ENCODE data around the gene PRPH.
A peak's percentile ranks its signal among the peaks of the same experiment; 100 is the strongest.
"Not testable (repeated sequence)": the region's sequence is repeated elsewhere in the genome, so short reads cannot be mapped to it uniquely, and the experiment has no call there.

Gene PRPH

DNA sequence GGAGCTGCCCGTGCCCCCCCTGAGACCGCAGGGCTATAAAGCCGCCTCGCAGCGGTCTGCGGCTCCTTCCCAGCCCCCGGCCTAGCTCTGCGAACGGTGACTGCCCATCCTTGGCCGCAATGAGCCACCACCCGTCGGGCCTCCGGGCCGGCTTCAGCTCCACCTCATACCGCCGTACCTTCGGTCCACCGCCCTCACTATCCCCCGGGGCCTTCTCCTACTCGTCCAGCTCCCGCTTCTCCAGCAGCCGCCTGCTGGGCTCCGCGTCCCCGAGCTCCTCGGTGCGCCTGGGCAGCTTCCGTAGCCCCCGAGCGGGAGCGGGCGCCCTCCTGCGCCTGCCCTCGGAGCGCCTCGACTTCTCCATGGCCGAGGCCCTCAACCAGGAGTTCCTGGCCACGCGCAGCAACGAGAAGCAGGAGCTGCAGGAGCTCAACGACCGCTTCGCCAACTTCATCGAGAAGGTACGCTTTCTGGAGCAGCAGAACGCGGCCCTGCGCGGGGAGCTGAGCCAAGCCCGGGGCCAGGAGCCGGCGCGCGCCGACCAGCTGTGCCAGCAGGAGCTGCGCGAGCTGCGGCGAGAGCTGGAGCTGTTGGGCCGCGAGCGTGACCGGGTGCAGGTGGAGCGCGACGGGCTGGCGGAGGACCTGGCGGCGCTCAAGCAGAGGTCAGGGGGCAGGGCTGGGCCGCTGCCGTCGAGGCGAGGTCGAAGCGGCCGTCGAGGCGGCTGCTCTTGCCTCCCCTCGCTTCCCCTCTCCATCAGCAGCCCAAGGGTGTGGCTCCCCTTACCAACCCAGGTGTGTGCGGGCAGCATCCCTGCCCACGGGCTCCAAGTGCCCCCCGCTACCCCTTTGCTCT is at the start of gene PRPH:
Gene PRPH, plus strand, starts transcription at position 66 of the 855 bp plus-strand sequence. Its CDS starts 54 bp downstream, at position 120.
- Histone ChIP-seq H3K27me3 (ENCODE audit: low read depth, low read length) (peaks cover 36% of the 10 kb centered on the region), H3K4me3 (ENCODE audit: low read depth in 1 of 2, low read length in 2 of 2) (peak within 1 kb of the TSS in 1 of 2 donors; percentile 38), H3K27ac (ENCODE audit: low read length) (no peak within 1 kb of the TSS), H3K4me1 (ENCODE audit: control insufficient read depth in 1 of 2, insufficient read depth in 2 of 2, low read length in 2 of 2) (peaks cover 0 to 26% of the 10 kb centered on the region in 2 donors), H3K36me3 (ENCODE audit: control insufficient read depth in 1 of 2, insufficient read depth in 2 of 2, low read length in 2 of 2) (no peaks in the 10 kb centered on the region), H3K9me3 (ENCODE audit: control insufficient read depth in 1 of 2, low read length in 2 of 2) (no peaks in the 10 kb centered on the region)

DNA sequence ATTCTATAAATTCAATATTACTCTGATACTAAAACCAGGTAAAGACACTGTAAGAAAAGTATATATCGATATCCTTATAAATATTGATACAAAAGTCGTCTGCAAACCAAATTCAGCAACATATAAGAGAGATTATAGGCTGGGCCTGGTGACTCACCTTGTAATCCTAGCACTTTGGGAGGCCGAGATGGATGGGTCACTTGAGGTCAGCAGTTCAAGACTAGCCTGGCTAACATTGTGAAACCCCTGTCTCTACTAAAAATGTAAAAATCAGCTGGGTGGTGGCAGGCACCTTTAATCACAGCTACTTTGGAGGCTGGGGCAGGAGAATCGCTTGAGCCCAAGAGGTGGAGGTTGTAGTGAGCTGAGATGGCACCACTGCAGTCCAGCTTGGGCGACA is 43.6 kb upstream of the PRPH start:
- H3K4me3 ChIP-seq (ENCODE audit: low read depth in 1 of 2, low read length in 2 of 2): no peak overlapping the region
- no peaks in the 10 kb centered on the region for H3K9me3 ChIP-seq (ENCODE audit: control insufficient read depth in 1 of 2, low read length in 2 of 2)
- H3K27ac ChIP-seq (ENCODE audit: low read length): no peak overlapping the region
- no peaks in the 10 kb centered on the region for H3K36me3 ChIP-seq (ENCODE audit: control insufficient read depth in 1 of 2, insufficient read depth in 2 of 2, low read length in 2 of 2)
- H3K27me3 ChIP-seq (ENCODE audit: low read depth, low read length): no peaks in the 10 kb centered on the region
- H3K4me1 ChIP-seq (ENCODE audit: control insufficient read depth in 1 of 2, insufficient read depth in 2 of 2, low read length in 2 of 2): no peaks in the 10 kb centered on the region

DNA sequence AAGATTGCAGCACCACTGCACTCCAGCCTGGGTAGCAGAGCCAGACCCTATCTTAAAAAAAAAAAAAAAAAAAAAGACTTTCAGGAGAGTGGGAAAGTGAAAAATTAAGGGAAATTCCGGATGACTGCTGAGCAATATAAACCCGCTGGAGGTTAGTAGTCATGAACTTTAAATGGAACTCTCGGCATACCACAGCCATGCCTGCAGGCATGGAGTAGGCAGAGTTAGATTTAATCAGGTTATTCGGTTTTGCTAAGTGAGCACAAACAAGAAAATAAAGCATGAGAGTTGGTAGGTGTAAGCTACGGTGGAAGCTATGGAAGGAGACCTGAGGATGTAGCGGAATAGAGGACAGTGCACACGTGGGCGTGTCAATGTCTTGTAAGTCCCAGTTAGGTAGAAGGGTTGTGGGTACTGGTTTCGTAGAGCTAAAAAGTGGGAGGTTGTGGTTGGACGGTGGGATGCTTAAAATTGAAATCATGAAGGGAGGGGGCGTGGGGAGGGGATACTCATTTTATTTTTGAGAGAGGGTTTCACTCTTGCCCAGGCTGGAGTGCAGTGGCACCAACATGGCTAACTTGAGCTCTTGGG is 41.8 kb upstream of the PRPH start:
- Histone ChIP-seq H3K27ac (ENCODE audit: low read length) (no peak overlapping the region), H3K27me3 (ENCODE audit: low read depth, low read length) (no peaks in the 10 kb centered on the region), H3K36me3 (ENCODE audit: control insufficient read depth in 1 of 2, insufficient read depth in 2 of 2, low read length in 2 of 2) (no peaks in the 10 kb centered on the region), H3K9me3 (ENCODE audit: control insufficient read depth in 1 of 2, low read length in 2 of 2) (no peaks in the 10 kb centered on the region), H3K4me1 (ENCODE audit: control insufficient read depth in 1 of 2, insufficient read depth in 2 of 2, low read length in 2 of 2) (no peaks in the 10 kb centered on the region), H3K4me3 (ENCODE audit: low read depth in 1 of 2, low read length in 2 of 2) (no peak overlapping the region)

DNA sequence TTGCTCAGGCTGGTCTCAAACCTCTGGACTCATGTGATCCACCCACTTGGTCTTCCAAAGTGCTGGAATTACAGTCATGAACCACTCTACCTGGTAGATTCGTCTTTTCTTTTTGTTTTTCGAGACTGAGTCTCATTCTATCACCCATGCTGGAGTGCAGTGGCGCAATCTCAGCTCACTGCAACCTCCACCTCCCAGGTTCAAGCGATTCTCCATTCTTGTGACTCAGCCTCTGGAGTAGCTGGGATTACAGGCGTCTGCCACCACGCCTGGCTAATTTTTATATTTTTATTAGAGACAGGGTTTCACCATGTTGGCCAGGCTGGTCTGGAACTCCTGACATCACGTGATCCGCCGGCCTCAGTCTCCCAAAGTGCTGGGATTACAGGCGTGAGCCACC is 39.5 kb upstream of the PRPH start:
- H3K27ac ChIP-seq (ENCODE audit: low read length); H3K4me1 ChIP-seq (ENCODE audit: control insufficient read depth in 1 of 2, insufficient read depth in 2 of 2, low read length in 2 of 2); H3K4me3 ChIP-seq (ENCODE audit: low read depth in 1 of 2, low read length in 2 of 2); H3K27me3 ChIP-seq (ENCODE audit: low read depth, low read length); H3K9me3 ChIP-seq (ENCODE audit: control insufficient read depth in 1 of 2, low read length in 2 of 2); H3K36me3 ChIP-seq (ENCODE audit: control insufficient read depth in 1 of 2, insufficient read depth in 2 of 2, low read length in 2 of 2): not testable (repeated sequence)

DNA sequence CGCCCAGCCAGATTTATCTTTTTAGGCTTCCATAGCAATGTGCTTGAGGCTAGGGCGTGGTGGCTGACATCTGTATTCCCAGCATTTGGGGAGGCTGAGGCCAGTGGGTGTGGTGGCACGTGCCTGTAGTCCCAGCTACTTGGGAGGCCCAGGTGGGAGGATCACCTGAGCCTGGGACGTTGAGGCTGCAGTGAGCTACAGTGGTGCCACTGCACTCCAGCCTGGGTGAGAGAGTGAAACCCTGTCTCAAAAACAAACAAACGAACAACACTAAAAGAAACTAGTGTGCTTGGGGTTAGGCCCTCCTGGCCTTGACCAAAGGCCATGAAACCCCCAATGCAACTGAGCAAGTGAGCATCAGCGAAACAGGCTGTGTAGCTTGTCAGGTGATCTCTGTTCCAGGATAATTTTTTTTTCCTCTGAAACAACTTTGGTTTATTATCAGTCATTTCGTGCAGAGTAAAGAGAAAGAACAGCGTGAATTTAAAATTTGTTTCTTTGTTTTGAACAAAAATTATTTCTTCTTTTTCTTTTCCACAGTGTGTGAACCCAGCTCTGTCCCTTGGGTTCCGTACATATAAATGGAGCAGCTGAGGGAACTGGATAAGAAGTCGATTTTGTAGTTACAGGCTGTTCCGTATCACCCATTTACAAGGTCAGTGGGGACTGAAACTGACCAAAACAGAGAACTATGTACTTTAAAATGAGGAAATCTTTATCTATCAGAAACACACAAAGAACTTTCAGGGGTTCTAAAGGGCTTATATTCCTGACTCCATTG is 38.9 kb upstream of the PRPH start:
- Histone ChIP-seq H3K4me3 (ENCODE audit: low read depth in 1 of 2, low read length in 2 of 2) (no peak overlapping the region), H3K9me3 (ENCODE audit: control insufficient read depth in 1 of 2, low read length in 2 of 2) (no peaks in the 10 kb centered on the region), H3K27ac (ENCODE audit: low read length) (no peak overlapping the region), H3K4me1 (ENCODE audit: control insufficient read depth in 1 of 2, insufficient read depth in 2 of 2, low read length in 2 of 2) (peaks cover 0 to 3% of the 10 kb centered on the region in 2 donors), H3K27me3 (ENCODE audit: low read depth, low read length) (no peaks in the 10 kb centered on the region), H3K36me3 (ENCODE audit: control insufficient read depth in 1 of 2, insufficient read depth in 2 of 2, low read length in 2 of 2) (no peaks in the 10 kb centered on the region)

DNA sequence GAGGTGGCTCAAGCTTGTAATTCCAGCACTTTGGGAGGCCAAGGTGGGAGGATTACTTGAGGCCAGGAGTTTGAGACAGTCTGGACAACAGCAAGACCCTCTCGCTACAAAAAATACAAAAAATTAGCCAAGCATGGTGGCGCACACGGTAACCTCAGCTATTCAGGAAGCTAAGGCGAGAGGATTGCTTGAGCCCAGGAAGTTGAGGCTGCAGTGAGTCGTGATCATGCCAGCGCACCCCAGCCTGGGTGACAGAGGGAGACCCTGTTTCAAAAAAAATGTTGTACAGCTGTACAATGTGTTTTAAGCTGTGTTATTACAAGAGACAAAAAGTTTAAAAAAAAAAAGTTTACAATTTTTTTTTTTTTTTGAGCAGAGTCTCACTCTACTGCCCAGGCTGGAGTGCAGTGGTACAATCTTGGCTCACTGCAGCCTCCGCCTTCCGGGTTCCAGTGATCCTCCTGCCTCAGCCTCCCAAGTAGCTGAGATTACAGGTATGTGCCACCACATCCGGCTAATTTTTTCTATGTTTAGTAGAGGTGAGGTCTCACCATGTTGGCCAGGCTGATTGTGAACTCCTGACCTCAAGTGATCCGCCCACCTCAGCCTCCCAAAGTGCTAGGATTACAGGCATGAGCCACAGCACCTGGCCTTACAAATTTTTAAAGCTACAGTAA is 37.3 kb upstream of the PRPH start:
- not testable (repeated sequence) for H3K4me3 ChIP-seq (ENCODE audit: low read depth in 1 of 2, low read length in 2 of 2); H3K9me3 ChIP-seq (ENCODE audit: control insufficient read depth in 1 of 2, low read length in 2 of 2); H3K36me3 ChIP-seq (ENCODE audit: control insufficient read depth in 1 of 2, insufficient read depth in 2 of 2, low read length in 2 of 2); H3K27me3 ChIP-seq (ENCODE audit: low read depth, low read length); H3K4me1 ChIP-seq (ENCODE audit: control insufficient read depth in 1 of 2, insufficient read depth in 2 of 2, low read length in 2 of 2); H3K27ac ChIP-seq (ENCODE audit: low read length)

DNA sequence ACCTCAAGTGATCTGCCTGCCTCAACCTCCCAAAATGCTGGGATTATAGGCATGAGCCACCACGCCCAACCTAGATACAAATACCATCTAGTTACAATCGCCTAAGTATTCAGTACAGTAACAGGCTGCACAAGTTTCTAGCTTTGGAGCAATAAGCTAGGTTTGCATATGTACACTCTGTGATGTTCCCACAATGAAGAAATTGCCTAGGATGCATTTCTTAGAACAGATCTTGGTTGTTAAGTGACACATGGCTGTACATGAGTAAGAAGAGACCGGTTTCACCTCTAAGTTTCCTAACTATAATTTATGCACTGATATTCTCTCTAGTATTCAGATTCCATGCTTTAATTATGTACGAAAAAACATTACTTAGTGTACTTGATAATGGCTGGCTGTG is 35.5 kb upstream of the PRPH start:
- H3K9me3 ChIP-seq (ENCODE audit: control insufficient read depth in 1 of 2, low read length in 2 of 2): no peaks in the 10 kb centered on the region
- no peak overlapping the region for H3K27ac ChIP-seq (ENCODE audit: low read length)
- H3K4me3 ChIP-seq (ENCODE audit: low read depth in 1 of 2, low read length in 2 of 2): no peak overlapping the region
- H3K36me3 ChIP-seq (ENCODE audit: control insufficient read depth in 1 of 2, insufficient read depth in 2 of 2, low read length in 2 of 2): no peaks in the 10 kb centered on the region
- no peaks in the 10 kb centered on the region for H3K27me3 ChIP-seq (ENCODE audit: low read depth, low read length)
- peaks cover 0 to 3% of the 10 kb centered on the region in 2 donors for H3K4me1 ChIP-seq (ENCODE audit: control insufficient read depth in 1 of 2, insufficient read depth in 2 of 2, low read length in 2 of 2)

DNA sequence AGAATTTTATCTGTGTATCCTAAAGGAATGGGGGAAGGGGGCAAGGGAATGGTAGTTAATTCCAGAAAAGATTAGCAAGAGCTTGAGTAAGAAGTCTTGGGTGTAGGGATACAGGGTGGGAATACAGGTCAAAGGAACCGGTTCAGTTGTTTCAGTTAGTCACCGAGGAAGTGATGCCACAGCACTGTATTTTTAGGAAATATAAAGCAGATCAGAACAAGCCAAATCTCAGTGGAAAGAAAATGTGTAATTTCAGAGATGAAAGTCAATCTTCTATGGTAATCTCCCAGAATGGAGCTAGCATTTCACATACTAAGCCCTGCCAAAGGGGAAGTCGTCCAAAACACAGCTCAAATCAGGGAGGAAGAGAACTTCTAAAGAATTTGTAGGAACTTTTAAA is 34.8 kb upstream of the PRPH start:
- H3K27ac ChIP-seq (ENCODE audit: low read length): no peak overlapping the region

DNA sequence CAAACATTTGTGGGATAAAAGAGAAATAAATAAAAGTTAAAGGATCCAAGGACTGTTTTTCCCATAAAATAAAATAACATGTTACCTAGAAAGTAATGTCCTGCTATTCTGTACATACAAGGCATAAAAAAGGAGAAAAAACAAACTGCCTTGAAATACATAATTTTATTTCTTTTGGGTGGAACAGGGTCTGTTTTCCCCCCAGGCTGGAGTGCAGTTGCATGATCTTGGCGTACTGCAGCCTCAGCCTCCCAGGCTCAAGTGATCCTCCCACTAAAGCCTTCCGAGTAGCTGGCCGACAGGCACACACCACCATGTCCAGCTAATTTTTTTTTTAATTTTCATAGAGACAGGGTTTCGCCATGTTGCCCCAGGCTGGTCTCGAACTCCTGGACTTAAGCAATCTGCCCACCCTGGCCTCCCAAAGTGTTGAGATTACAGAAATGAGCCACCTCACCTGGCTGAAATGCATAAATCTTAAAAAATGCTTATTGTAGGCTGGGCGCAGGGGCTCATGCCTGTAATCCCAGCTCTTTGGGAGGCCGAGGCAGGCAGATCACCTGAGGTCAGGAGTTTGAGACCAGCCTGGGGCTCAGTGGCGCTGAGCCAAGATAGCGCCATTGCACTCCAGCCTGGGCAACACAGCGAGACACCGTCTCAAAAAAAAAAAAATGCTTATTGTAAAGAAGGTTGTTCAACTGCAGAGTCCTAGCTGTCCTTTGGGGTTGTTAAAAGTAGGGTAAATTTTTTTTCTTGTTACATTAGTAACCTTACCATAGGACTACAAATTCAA is 34.2 kb upstream of the PRPH start:
- H3K27me3 ChIP-seq (ENCODE audit: low read depth, low read length): no peaks in the 10 kb centered on the region
- H3K36me3 ChIP-seq (ENCODE audit: control insufficient read depth in 1 of 2, insufficient read depth in 2 of 2, low read length in 2 of 2): no peaks in the 10 kb centered on the region
- no peak overlapping the region for H3K4me3 ChIP-seq (ENCODE audit: low read depth in 1 of 2, low read length in 2 of 2)
- peaks cover 0 to 3% of the 10 kb centered on the region in 2 donors for H3K4me1 ChIP-seq (ENCODE audit: control insufficient read depth in 1 of 2, insufficient read depth in 2 of 2, low read length in 2 of 2)
- no peaks in the 10 kb centered on the region for H3K9me3 ChIP-seq (ENCODE audit: control insufficient read depth in 1 of 2, low read length in 2 of 2)
- H3K27ac ChIP-seq (ENCODE audit: low read length): no peak overlapping the region

More for the DNA sequence above, 34.8 kb upstream of the PRPH start:
- Histone ChIP-seq H3K27me3 (ENCODE audit: low read depth, low read length) (no peaks in the 10 kb centered on the region), H3K36me3 (ENCODE audit: control insufficient read depth in 1 of 2, insufficient read depth in 2 of 2, low read length in 2 of 2) (no peaks in the 10 kb centered on the region), H3K4me1 (ENCODE audit: control insufficient read depth in 1 of 2, insufficient read depth in 2 of 2, low read length in 2 of 2) (peaks cover 0 to 3% of the 10 kb centered on the region in 2 donors), H3K9me3 (ENCODE audit: control insufficient read depth in 1 of 2, low read length in 2 of 2) (no peaks in the 10 kb centered on the region), H3K4me3 (ENCODE audit: low read depth in 1 of 2, low read length in 2 of 2) (no peak overlapping the region)

DNA sequence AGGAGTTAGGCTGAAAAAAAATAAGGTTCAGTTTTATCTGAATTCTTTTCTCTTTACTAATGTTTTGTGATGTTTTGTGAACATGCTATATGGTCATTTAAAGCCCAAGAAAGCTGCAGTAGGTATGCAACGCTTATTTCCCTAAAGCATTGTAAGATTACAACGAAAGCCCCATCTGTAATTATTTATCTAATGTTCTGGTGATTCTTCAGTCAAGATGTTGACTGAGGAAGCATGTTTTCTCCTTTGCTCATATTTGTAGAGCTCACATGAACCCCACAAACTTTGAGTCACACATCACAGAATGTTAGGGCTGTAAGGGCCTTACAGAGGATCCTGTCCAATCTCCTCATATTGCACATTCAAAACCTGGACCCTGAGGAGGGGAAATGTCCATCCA is 33.2 kb upstream of the PRPH start:
- no peak overlapping the region for H3K27ac ChIP-seq (ENCODE audit: low read length)
- H3K27me3 ChIP-seq (ENCODE audit: low read depth, low read length): no peaks in the 10 kb centered on the region
- peaks cover 0 to 3% of the 10 kb centered on the region in 2 donors for H3K4me1 ChIP-seq (ENCODE audit: control insufficient read depth in 1 of 2, insufficient read depth in 2 of 2, low read length in 2 of 2)
- H3K4me3 ChIP-seq (ENCODE audit: low read depth in 1 of 2, low read length in 2 of 2): no peak overlapping the region
- peaks cover 0 to under 1% of the 10 kb centered on the region in 2 donors for H3K36me3 ChIP-seq (ENCODE audit: control insufficient read depth in 1 of 2, insufficient read depth in 2 of 2, low read length in 2 of 2)
- no peaks in the 10 kb centered on the region for H3K9me3 ChIP-seq (ENCODE audit: control insufficient read depth in 1 of 2, low read length in 2 of 2)
